Bronchial epithelial cell (primary cell): ENCODE data around the gene CHID1. TPM values are rescaled to one million over a fixed set of nuclear protein-coding genes. Genes with fewer than 3 reads are reported as not detected.

Source experiments
- DNase-seq: peaks from one replicate; pipeline ENCODE4 v3.0.0-alpha.2; 2010; ENCODE audit warnings: low read depth
- FAIRE-seq: peaks from 2 replicates; lab custom pipeline; 2011; peaks lifted over from hg19 to GRCh38; lab: Jason Lieb, UNC
- H3K27me3 ChIP-seq: 2 replicates; pipeline ENCODE4 v1.5.1; 2011; ENCODE audit warnings: low read length; ENCODE audit not compliant: control insufficient read depth, insufficient read depth
- H3K36me3 ChIP-seq: 2 replicates; pipeline ENCODE4 v1.5.1; 2011; ENCODE audit warnings: low read length; ENCODE audit not compliant: control insufficient read depth, insufficient read depth
- H3K4me3 ChIP-seq: 2 replicates; pipeline ENCODE4 v1.5.1; 2011; ENCODE audit warnings: mild to moderate bottlenecking, low read depth, low read length, control low read depth
- total RNA-seq: library from RNA; depleted of rRNA; stranded (reverse); fragments of >200 nt; gene quantifications from 2 replicates; pipeline ENCODE4 v1.2.1, GENCODE V29; 2014
- TF ChIP-seq, protein P1 (sequence below): IDR thresholded peaks from 2 replicates; pipeline ENCODE4 v1.5.1; 2011; ENCODE audit warnings: mild to moderate bottlenecking, moderate library complexity, low read length, control low read depth, inconsistent platforms; ENCODE audit not compliant: insufficient read depth, severe bottlenecking

Gene CHID1
- total RNA-seq, 1 donor from 2014 or later: 42.6 TPM

DNA sequence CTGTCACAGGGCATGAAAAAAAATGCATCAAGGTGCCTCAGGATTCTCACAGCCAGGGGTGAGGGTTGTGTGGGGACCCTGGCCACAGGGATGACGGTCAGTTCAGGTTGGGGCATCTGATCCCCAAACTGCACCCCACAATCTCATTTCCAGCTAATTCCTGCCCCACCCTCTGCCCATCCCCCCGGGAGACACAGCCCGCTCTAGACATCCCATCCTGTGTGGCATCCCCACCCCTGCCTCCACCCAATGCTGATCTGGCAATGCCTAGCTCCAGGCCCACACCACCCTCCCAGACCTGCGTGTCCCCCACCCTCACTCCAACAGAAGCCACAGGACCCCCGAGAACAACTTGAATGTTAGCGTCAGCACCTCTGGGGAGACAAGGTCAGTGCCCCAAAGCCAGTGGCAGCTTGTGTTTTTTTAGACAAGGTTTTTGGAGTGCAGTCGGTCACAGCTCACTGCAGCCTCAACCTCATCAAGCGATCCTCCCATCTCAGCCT is 42.7 kb downstream of the CHID1 start:
- H3K36me3 ChIP-seq: peaks cover 1% of the 10 kb centered on the region
- TF ChIP-seq, protein P1, sequence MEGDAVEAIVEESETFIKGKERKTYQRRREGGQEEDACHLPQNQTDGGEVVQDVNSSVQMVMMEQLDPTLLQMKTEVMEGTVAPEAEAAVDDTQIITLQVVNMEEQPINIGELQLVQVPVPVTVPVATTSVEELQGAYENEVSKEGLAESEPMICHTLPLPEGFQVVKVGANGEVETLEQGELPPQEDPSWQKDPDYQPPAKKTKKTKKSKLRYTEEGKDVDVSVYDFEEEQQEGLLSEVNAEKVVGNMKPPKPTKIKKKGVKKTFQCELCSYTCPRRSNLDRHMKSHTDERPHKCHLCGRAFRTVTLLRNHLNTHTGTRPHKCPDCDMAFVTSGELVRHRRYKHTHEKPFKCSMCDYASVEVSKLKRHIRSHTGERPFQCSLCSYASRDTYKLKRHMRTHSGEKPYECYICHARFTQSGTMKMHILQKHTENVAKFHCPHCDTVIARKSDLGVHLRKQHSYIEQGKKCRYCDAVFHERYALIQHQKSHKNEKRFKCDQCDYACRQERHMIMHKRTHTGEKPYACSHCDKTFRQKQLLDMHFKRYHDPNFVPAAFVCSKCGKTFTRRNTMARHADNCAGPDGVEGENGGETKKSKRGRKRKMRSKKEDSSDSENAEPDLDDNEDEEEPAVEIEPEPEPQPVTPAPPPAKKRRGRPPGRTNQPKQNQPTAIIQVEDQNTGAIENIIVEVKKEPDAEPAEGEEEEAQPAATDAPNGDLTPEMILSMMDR: no peak
- H3K4me3 ChIP-seq: no peak overlapping the region
- FAIRE-seq (no peak), DNase-seq (no peak)
- H3K27me3 ChIP-seq: no peaks in the 10 kb centered on the region

GRCh38 chr11:866481-866880 is 44.1 kb downstream of the CHID1 start:
- DNase-seq: no peak
- H3K4me3 ChIP-seq: no peak overlapping the region
- TF ChIP-seq, protein P1: no peak
- no peaks in the 10 kb centered on the region for H3K27me3 ChIP-seq
- peaks cover 1% of the 10 kb centered on the region for H3K36me3 ChIP-seq
- no peak for FAIRE-seq

GRCh38 chr11:865462-866430 is 44.9 kb downstream of the CHID1 start:
- FAIRE-seq (no peak), DNase-seq (no peak)
- Histone ChIP-seq H3K36me3 (peaks cover 1% of the 10 kb centered on the region), H3K27me3 (no peaks in the 10 kb centered on the region), H3K4me3 (no peak overlapping the region)
- TF ChIP-seq, protein P1: no peak

GRCh38 chr11:864898-865297 is 45.7 kb downstream of the CHID1 start:
- H3K27me3 ChIP-seq: no peaks in the 10 kb centered on the region
- TF ChIP-seq, protein P1: no peak
- no peak for FAIRE-seq
- peaks cover 1% of the 10 kb centered on the region for H3K36me3 ChIP-seq
- DNase-seq: no peak
- no peak overlapping the region for H3K4me3 ChIP-seq

- no peak for FAIRE-seq
- H3K36me3 ChIP-seq: peaks cover under 1% of the 10 kb centered on the region
- no peaks in the 10 kb centered on the region for H3K27me3 ChIP-seq
- TF ChIP-seq, protein P1: no peak
- no peak for DNase-seq
- no peak overlapping the region for H3K4me3 ChIP-seq
Measured at GRCh38 chr11:863910-864827, 46.4 kb downstream of the CHID1 start.
